ENCODE results near the gene ZNF135. TPM values are rescaled to one million over a fixed set of nuclear protein-coding genes. Genes with fewer than 3 reads are reported as not detected.
A peak's percentile ranks its signal among the peaks of the same experiment; 100 is the strongest.

The ZNF135 gene
- total RNA-seq, 1 donor from 2014 or later, result 3.5 TPM

- peak; percentile 52 for DNase-seq (ENCODE audit: low read depth)
- peak within 1 kb of the TSS; percentile 97 for H3K4me3 ChIP-seq (ENCODE audit: low read depth, low read length)
- TF ChIP-seq CTCF (conservative IDR thresholded peaks at IDR 0.05; ENCODE audit: low read depth, low read length), result no peak
Observed at GRCh38 chr19:58097781-58098681, 38.9 kb downstream of the ZNF135 start, which contains the start of gene ZSCAN18. Gene ZSCAN18, minus strand, starts transcription at chr19:58098231. Its CDS starts 7,964 bp downstream, at chr19:58090267.

- no peak for DNase-seq (ENCODE audit: low read depth)
- no peak for TF ChIP-seq CTCF (conservative IDR thresholded peaks at IDR 0.05; ENCODE audit: low read depth, low read length)
- peak overlapping the region; percentile 97 for H3K4me3 ChIP-seq (ENCODE audit: low read depth, low read length)
Observed at GRCh38 chr19:58098682-58098998, 39.6 kb downstream of the ZNF135 start.

GRCh38 chr19:58107778-58108545 is 48.9 kb downstream of the ZNF135 start:
- H3K4me3 ChIP-seq (ENCODE audit: low read depth, low read length), result no peak overlapping the region
- DNase-seq (ENCODE audit: low read depth), result no peak
- no peak for TF ChIP-seq CTCF (conservative IDR thresholded peaks at IDR 0.05; ENCODE audit: low read depth, low read length)

- H3K4me3 ChIP-seq (ENCODE audit: low read depth, low read length), result no peak overlapping the region
- no peak for DNase-seq (ENCODE audit: low read depth)
- no peak for TF ChIP-seq CTCF (conservative IDR thresholded peaks at IDR 0.05; ENCODE audit: low read depth, low read length)
Observed at GRCh38 chr19:58108546-58108817, 49.4 kb downstream of the ZNF135 start.

GRCh38 chr19:58117841-58118575 is 58.9 kb downstream of the ZNF135 start:
- no peak for DNase-seq (ENCODE audit: low read depth)
- H3K4me3 ChIP-seq (ENCODE audit: low read depth, low read length), result no peak overlapping the region
- TF ChIP-seq CTCF (conservative IDR thresholded peaks at IDR 0.05; ENCODE audit: low read depth, low read length), result no peak

- H3K4me3 ChIP-seq (ENCODE audit: low read depth, low read length), result no peak overlapping the region
- DNase-seq (ENCODE audit: low read depth), result no peak
- no peak for TF ChIP-seq CTCF (conservative IDR thresholded peaks at IDR 0.05; ENCODE audit: low read depth, low read length)
Observed at GRCh38 chr19:58118979-58119733, 60.1 kb downstream of the ZNF135 start.
